22Rv1 (cell line): ENCODE results near the gene HLA-DRB1.

Experiments used
- H3K27ac ChIP-seq: fragments of 450-650 bp; 2 replicates; pipeline ENCODE4 v1.5.1; 2017
- CTCF ChIP-seq: fragments of 450-650 bp; IDR thresholded peaks from 2 replicates; pipeline ENCODE4 v1.5.1; 2017; ENCODE audit warnings: mild to moderate bottlenecking
- ZFX ChIP-seq: fragments of 450-650 bp; IDR thresholded peaks from 2 replicates; pipeline ENCODE4 v1.6.1; 2017; ENCODE audit warnings: antibody characterized with exemption, borderline replicate concordance

Gene HLA-DRB1

GRCh38 chr6:32615885-32616532, 26.4 kb upstream of the HLA-DRB1 start:
- H3K27ac ChIP-seq = no peak overlapping the region
- TF ChIP-seq ZFX = no peak
- no peak for TF ChIP-seq CTCF

GRCh38 chr6:32614366-32615081, 24.9 kb upstream of the HLA-DRB1 start:
- no peak overlapping the region for H3K27ac ChIP-seq
- TF ChIP-seq CTCF = no peak
- TF ChIP-seq ZFX = no peak

- no peak overlapping the region for H3K27ac ChIP-seq
- TF ChIP-seq CTCF = no peak
- no peak for TF ChIP-seq ZFX
Observed at GRCh38 chr6:32613475-32613874, 23.8 kb upstream of the HLA-DRB1 start.

GRCh38 chr6:32610682-32611296, 21.1 kb upstream of the HLA-DRB1 start:
- no peak overlapping the region for H3K27ac ChIP-seq
- TF ChIP-seq ZFX (no peak), CTCF (no peak)

GRCh38 chr6:32609731-32610640, 20.3 kb upstream of the HLA-DRB1 start:
- H3K27ac ChIP-seq = no peak overlapping the region
- TF ChIP-seq CTCF = no peak
- TF ChIP-seq ZFX = no peak

GRCh38 chr6:32609391-32609730, 19.7 kb upstream of the HLA-DRB1 start:
- TF ChIP-seq ZFX (no peak), CTCF (no peak)
- no peak overlapping the region for H3K27ac ChIP-seq
